Left lung (tissue), 10 donors: ENCODE measurements around the gene DHRSX. TPM values are rescaled to one million over a fixed set of nuclear protein-coding genes. Genes with fewer than 3 reads are reported as not detected.

Experiments
- ATAC-seq: fragments of 200-7000 bp; cut with Tn5 transposase; one replicate; pipeline ENCODE4 v1.9.1; 2020; ENCODE audit warnings: moderate library complexity
- DNase-seq, 4 donors: peaks; one replicate each; pipeline ENCODE4 v3.0.0-alpha.2; 2013 to 2020
- H3K27ac ChIP-seq, 2 donors: fragments of 200-600 bp; sonication (generic) in 1 of 2; one replicate each; pipeline versions ENCODE4 v1.5.0 to v1.8.0; 2020 to 2021
- H3K27me3 ChIP-seq, 2 donors: fragments of 200-600 bp; sonication (generic) in 1 of 2; one replicate each; pipeline versions ENCODE4 v1.5.0 to v1.8.0; 2020 to 2021
- H3K36me3 ChIP-seq, 2 donors: fragments of 200-600 bp; sonication (generic) in 1 of 2; one replicate each; pipeline versions ENCODE4 v1.5.0 to v1.8.0; 2020 to 2021
- H3K4me1 ChIP-seq, 2 donors: fragments of 200-600 bp; one replicate each; pipeline ENCODE4 v1.8.0; 2021
- H3K4me3 ChIP-seq, 2 donors: fragments of 200-600 bp; sonication (generic) in 1 of 2; one replicate each; pipeline versions ENCODE4 v1.5.0 to v1.8.0; 2020 to 2021; ENCODE audit warnings: mild to moderate bottlenecking in 1 of 2
- H3K9me3 ChIP-seq, 2 donors: fragments of 200-600 bp; sonication (generic) in 1 of 2; one replicate each; pipeline versions ENCODE4 v1.5.0 to v1.8.0; 2020 to 2021
- CTCF ChIP-seq, 2 donors: fragments of 200-600 bp; sonication (generic) in 1 of 2; IDR thresholded peaks; one replicate each; pipeline versions ENCODE4 v1.5.0 to v1.8.0; 2021; ENCODE audit warnings: antibody characterized with exemption in 2 of 2
- intact Hi-C, 2 donors: fragments of 100-400 bp; cut with DNase I; formaldehyde crosslinking; loops; one replicate each; pipeline versions ENCODE4 v1.11.2 to v1.14.2; 2022
- polyA plus RNA-seq, 6 donors: library from polyadenylated mRNA; unstranded; fragments of 120-200 nt; gene quantifications; one replicate each; pipeline ENCODE4 v1.2.1, GENCODE V29; 2013; ENCODE audit not compliant: insufficient read length in 6 of 6
- total RNA-seq, 2 donors: library from RNA; stranded (reverse); fragmentation: NEBNext Ultra II Directional; extraction: Animal tissue kit (Norgen Biotek cat#: 25700); gene quantifications; one replicate each; pipeline ENCODE4 v1.2.1, GENCODE V29; 2021
- donor health status: DM: no; HTN: yes; CAD: no.
- donor health status: DM: no; HTN: no; CAD: no.

Gene DHRSX
- total and polyA plus RNA-seq, 8 donors, result 20.2 to 31.5 (median 26.8) TPM

- no peaks in the 10 kb centered on the region for H3K9me3 ChIP-seq
- H3K36me3 ChIP-seq, result peaks cover 0 to 14% of the 10 kb centered on the region in 2 donors
- DNase-seq, result no peak
- H3K4me1 ChIP-seq, result peaks cover 0 to 6% of the 10 kb centered on the region in 2 donors
- ATAC-seq, result no peak
- peak overlapping the region in 1 of 2 donors; percentile 41 for H3K27ac ChIP-seq
- no peak for TF ChIP-seq CTCF (IDR thresholded peaks at IDR 0.05)
- intact Hi-C loops, result no loop called here
- H3K27me3 ChIP-seq, result no peaks in the 10 kb centered on the region
- no peak overlapping the region for H3K4me3 ChIP-seq
These were observed 99.6 kb downstream of the DHRSX start for GRCh38 chrX:2401201-2401589.

- Histone ChIP-seq H3K36me3 (peaks cover 0 to 3% of the 10 kb centered on the region in 2 donors), H3K9me3 (no peaks in the 10 kb centered on the region), H3K27ac (no peak overlapping the region), H3K4me1 (peaks cover 0 to 6% of the 10 kb centered on the region in 2 donors), H3K4me3 (no peak overlapping the region), H3K27me3 (no peaks in the 10 kb centered on the region)
- DNase-seq, result no peak
- intact Hi-C loops, result no loop called here
- TF ChIP-seq CTCF (IDR thresholded peaks at IDR 0.05), result no peak
- ATAC-seq, result no peak
These were observed 102.6 kb downstream of the DHRSX start for GRCh38 chrX:2398064-2398656.

- Histone ChIP-seq H3K4me3 (no peak overlapping the region), H3K27ac (no peak overlapping the region), H3K27me3 (no peaks in the 10 kb centered on the region), H3K4me1 (peaks cover 0 to 6% of the 10 kb centered on the region in 2 donors), H3K36me3 (no peaks in the 10 kb centered on the region), H3K9me3 (no peaks in the 10 kb centered on the region)
- no peak for TF ChIP-seq CTCF (IDR thresholded peaks at IDR 0.05)
- ATAC-seq (no peak), DNase-seq (no peak)
- intact Hi-C loops, result no loop called here
These were observed 103.3 kb downstream of the DHRSX start for GRCh38 chrX:2397229-2398063.

- DNase-seq, result no peak
- H3K36me3 ChIP-seq, result peaks cover 0 to 15% of the 10 kb centered on the region in 2 donors
- no peaks in the 10 kb centered on the region for H3K4me1 ChIP-seq
- no peak overlapping the region for H3K27ac ChIP-seq
- no peaks in the 10 kb centered on the region for H3K27me3 ChIP-seq
- intact Hi-C loops, result no loop called here
- no peak for ATAC-seq
- TF ChIP-seq CTCF (IDR thresholded peaks at IDR 0.05), result no peak
- H3K4me3 ChIP-seq, result no peak overlapping the region
- H3K9me3 ChIP-seq, result peaks cover 0 to 9% of the 10 kb centered on the region in 2 donors
These were observed 105.3 kb downstream of the DHRSX start for GRCh38 chrX:2395261-2395992.
